Stimulated activated CD4-positive, alpha-beta T cell treated with anti-CD3 and anti-CD28 coated beads, Interleukin-1b, Interleukin-23, amount 100 ng/mL, for 4 hours (primary cell): ENCODE data around the gene MALL.
"Not testable (repeated sequence)": the region's sequence is repeated elsewhere in the genome, so short reads cannot be mapped to it uniquely, and the experiment has no call there.

ENCODE experiments used
- DNase-seq, 2 donors: peaks; one replicate each; pipeline ENCODE4 v3.0.0-alpha.2; 2020; ENCODE audit warnings: low read depth in 2 of 2

Gene MALL

GRCh38 chr2:110120171-110121051, 4.8 kb upstream of the MALL start:
- no peak for DNase-seq

- no peak for DNase-seq
Measured at GRCh38 chr2:110116033-110116710, 550 bp upstream of the MALL start.

DNA sequence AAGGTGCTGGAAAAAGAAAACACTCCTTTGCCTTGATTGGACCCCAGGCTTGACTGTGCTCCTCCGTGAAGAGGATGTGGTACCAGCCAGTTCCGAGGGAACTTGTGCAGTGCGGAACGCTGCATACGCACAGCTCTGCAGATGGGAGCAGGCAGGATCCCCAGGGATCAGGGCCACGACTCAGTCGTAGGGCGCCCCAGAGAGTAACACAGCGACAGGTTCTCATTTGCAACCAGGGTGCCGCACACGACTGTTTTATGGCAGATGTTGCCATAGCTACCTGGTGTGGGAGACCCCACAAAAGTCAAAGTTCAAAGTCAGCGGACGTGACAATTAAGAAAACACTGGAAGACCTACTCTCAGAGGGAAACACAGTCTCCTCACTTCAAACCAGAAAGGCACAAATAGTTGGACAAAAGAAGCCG, 779 bp downstream of the MALL start:
- no peak for DNase-seq

DNA sequence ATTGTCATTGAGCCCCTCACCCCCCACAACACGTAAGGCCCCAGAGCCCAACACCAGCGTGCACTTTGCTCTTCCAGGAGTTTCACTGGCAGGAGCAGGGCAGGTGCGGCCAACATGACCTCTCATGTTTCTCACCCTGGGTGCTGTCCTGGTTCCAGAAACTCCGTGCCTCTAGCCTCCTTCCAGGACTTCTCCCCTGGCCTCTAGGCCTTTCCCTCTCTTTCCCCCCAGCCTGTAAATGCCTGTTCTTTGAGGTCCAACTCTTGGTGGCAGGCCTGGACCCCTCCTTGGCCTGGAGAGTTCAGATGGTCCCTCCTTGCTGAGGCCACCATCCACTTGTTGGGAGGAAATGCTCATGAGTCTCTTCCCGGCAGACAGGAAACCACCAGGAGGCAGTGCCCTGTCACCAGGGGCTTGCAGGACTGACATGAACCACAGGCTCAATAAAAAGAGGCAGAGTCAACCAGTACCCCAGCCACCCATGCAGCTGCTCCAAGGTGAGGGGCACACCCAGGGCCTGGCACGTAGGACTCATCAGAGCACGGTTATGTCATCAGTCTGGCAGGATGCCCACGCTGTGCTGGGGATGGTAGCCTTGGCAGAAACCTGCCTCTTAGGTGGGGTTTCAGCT, 1.5 kb downstream of the MALL start:
- no peak for DNase-seq

GRCh38 chr2:110108291-110108690, 7.3 kb downstream of the MALL start:
- DNase-seq, result not testable (repeated sequence)

DNA sequence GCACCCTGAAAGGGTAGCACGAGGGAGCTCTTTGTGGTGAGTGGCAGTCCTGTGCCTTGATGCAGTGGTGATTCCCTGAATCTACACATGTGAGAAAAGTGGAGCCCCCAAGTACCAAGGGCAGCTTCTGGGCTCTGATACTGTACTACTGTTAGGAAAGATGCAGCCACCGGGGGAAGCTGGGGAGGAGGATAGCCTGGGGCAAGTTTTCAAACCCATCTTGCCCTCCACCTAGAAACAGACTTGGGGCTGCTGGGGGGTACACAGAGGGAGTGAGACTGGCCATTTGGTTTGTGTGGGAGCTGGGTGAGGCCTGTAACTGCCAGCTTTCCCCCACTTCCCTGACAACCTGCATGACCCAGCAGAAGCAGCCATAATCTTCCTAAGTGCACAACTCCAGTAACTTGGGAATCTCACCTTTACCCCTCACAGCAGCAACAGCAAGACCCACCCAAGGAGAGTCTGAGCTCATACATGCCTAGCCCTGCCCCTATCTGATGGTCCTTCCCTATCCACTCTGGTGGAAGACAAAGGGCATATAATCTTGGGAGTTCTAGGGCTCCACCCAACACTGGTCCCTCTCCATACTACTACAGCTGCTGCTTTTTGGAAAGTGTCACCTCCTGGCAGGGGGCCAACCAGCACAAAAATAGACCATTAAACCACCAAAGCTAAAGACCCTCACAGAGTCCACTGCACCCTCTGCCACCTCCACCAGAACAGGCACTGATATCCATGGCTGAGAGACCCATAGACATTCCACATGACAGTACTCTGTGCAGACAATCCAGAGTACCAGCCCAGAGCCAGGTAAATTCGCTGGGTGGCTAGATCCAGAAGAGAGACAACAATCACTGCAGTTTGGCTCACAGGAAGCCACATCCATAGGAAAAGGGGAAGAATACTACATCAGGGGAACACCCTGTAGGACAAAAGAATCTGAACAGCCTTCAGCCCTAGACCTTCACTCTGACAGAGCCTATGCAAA, 8.2 kb downstream of the MALL start:
- DNase-seq, result no peak

GRCh38 chr2:110106642-110107041, 9.0 kb downstream of the MALL start:
- no peak for DNase-seq

DNA sequence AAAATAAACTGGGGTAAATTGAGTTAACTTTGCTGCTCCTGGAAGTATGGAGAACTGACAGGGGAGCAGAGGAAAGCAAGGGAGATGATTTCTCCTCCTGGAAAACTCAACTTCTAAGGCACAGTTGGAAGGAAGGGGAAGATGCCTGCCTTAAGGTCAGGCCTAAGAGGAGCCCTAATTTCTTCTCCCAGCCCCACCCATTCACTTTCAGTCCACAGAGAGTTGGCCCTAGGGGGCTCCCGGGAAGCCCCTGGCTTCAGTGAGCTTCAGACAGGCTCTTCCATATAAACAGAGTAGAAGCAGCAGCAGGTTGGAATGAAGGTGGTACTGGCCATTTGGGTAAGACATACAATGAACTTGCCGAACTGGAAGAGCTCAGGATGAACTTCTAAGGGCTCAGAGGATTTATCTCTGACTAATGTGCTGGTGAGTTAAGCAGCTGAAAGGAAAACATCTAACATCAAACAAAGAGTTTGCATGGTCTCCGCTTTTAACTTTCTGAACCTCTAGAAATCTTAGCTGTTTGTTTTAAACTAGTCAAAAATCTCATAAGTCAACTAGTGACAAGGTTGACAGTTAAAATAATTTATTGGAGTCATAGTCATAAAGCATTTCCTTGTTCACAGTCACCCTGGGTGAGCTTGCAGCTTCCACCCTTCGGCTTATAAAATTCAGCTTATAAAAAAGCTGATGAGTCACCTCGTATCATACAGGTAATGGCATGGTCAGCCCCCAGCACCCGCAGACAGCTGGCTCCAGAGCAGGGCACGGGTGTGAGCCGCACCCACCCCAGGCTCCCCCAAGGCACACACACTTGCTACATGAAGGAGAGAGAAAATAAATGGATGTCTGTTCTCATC, 9.8 kb downstream of the MALL start:
- DNase-seq, result no peak

DNA sequence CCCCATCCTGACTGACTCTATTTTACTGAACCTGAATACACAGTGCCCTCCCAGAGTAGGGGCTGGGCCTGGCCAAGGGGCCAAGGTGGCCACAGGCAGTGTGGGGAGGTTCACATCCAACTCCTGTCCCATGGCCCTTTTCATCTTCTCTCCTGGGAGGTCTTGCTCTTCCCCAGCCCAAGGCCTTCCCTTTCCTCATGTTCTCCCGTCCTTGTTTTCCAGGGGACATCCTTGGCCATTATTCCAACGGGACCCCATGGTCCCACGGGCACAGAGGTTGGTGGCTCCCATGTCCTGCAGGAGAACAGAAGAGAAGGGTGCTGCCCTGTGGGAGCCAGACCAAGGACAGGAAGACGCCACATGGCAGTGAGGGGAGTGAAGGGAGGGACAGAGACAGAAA, 10.4 kb downstream of the MALL start:
- no peak for DNase-seq

DNA sequence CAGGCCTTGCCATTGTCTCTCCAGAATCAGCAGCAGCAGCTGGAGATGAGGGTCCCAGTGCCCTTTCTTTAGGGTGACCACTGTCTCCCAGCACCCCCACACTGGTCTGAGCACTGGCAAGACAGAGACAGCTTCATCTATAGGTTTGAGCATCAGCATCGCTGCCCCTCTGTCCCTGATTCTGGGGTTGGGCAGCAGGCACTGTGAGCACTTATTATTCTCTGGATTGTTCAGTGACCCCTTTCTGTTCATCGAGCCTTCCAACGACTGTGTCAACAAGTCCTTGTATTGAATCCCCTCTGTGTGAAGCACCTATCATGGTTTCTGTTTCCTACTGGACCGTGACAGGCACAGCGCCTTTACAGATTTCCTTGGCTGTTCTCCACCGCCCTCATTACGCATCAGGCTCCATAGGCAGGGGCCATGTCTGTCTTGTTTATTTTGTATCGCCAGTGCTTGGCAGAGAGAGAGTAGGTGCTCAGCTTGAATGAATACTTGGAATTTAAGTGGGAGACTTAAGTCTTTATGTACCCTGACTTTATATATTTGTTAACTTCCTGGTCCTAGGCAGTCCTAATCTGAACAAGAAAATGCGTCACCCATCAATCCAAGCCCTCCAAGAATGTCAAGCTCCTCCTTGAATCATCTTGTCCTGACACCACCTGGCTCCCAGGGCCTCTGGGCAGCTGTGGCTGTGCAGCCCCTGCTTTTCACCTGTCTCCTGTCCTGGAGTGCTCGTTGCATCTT, 11.4 kb downstream of the MALL start:
- DNase-seq, result no peak

GRCh38 chr2:110103061-110103961, 12.3 kb downstream of the MALL start:
- DNase-seq, result no peak

- DNase-seq, result no peak
Measured at GRCh38 chr2:110101901-110102803, 13.5 kb downstream of the MALL start.

DNA sequence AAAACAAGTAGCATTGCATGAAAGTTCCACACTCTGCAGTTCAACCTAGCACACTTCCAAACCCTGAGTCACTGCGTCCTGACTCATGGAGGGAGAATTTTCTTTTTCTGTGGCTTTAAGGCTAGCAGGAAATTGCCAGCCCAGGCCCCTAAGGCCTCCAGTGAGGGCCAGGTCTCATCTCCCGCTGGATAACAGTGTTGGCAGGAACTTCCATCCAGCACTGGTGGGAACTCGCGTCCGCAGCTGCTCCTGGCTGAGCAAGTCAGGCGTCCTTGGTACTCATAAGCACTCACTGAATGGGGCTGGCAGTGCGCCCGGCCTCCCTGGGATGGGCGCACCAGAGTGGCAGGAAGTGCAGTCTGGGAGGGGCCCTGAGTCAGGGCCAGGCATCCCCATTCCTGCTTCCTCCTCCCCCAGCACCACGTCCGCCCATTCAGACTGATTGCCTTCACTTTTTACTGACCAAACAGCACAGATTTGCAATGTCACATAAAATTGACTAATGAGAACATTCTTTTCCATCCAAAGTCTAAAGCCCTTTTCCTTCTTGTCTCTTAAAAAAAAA, 14.3 kb downstream of the MALL start:
- no peak for DNase-seq

DNA sequence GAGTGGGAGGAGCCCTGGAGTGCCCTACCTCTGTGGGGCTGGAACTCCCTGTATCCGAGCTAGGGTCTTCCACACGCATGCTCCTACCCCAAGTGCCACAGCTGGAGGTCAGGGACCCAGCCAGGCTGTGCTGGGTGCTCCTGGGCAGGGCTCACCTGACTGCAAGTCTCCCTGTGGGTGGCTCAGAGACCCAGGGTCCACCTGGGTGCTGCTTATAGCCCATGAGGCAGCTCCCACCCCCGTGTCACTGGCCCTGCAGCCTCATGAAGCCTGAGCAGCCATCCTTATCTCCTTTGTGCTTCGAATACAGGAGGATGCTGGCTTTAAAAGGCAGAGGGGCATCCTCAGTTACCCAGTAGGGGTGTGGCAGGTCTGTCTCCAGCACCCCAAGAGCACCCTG, 14.7 kb downstream of the MALL start:
- not testable (repeated sequence) for DNase-seq

GRCh38 chr2:110100480-110100879, 15.1 kb downstream of the MALL start:
- DNase-seq, result no peak

- DNase-seq, result no peak
Measured at GRCh38 chr2:110099471-110100225, 16.0 kb downstream of the MALL start.

- DNase-seq, result no peak
Measured at GRCh38 chr2:110099038-110099425, 16.6 kb downstream of the MALL start.
